Spleen (tissue), 11 donors: ENCODE results near the gene MMP23B. TPM values are rescaled to one million over a fixed set of nuclear protein-coding genes. Genes with fewer than 3 reads are reported as not detected.

ENCODE experiments used
- DNase-seq: peaks from one replicate; pipeline ENCODE4 v3.0.0-alpha.2; 2020
- H3K27ac ChIP-seq, 8 donors: fragments of 200-600 bp; sonication (generic) in 7 of 8; 1 replicate in 4 of 8; 2 replicates in 4 of 8; pipeline versions ENCODE4 v1.5.0 to v1.8.0; 2016 to 2021; ENCODE audit warnings: inconsistent platforms in 4 of 8, mild to moderate bottlenecking in 4 of 8, moderate library complexity in 1 of 8
- H3K27me3 ChIP-seq, 7 donors: fragments of 200-600 bp; sonication (generic) in 6 of 7; replicated peaks in 1 of 7; 1 replicate in 4 of 7; 2 replicates in 3 of 7; pipeline versions ENCODE4 v1.5.0 to v1.8.0; 2016 to 2021; ENCODE audit warnings: inconsistent platforms in 3 of 7, mild to moderate bottlenecking in 1 of 7
- H3K36me3 ChIP-seq, 6 donors: fragments of 200-600 bp; sonication (generic) in 5 of 6; 1 replicate in 4 of 6; 2 replicates in 2 of 6; pipeline versions ENCODE4 v1.5.0 to v1.8.0; 2016 to 2021; ENCODE audit warnings: inconsistent platforms in 2 of 6
- H3K4me1 ChIP-seq, 6 donors: fragments of 200-600 bp; sonication (generic) in 5 of 6; 1 replicate in 3 of 6; 2 replicates in 3 of 6; pipeline versions ENCODE4 v1.5.0 to v1.8.0; 2016 to 2021; ENCODE audit warnings: inconsistent platforms in 3 of 6
- H3K4me3 ChIP-seq, 8 donors: fragments of 200-600 bp; sonication (generic) in 7 of 8; 1 replicate in 4 of 8; 2 replicates in 4 of 8; pipeline versions ENCODE4 v1.5.0 to v1.8.0; 2016 to 2021; ENCODE audit warnings: inconsistent platforms in 4 of 8, mild to moderate bottlenecking in 4 of 8, moderate library complexity in 2 of 8
- H3K9me3 ChIP-seq, 8 donors: fragments of 200-600 bp; sonication (generic) in 7 of 8; 1 replicate in 4 of 8; 2 replicates in 4 of 8; pipeline versions ENCODE4 v1.5.0 to v1.8.0; 2016 to 2021; ENCODE audit warnings: inconsistent platforms in 4 of 8
- CTCF ChIP-seq, 11 experiments: fragments of 200-600 bp in 7 of 11; fragments of 450-650 bp in 4 of 11; sonication (generic) in 4 of 11; IDR thresholded peaks in 8 of 11; conservative IDR thresholded peaks in 3 of 11; 1 replicate in 7 of 11; 2 replicates in 4 of 11; pipeline versions ENCODE4 v1.4.0 to v1.8.0; 2016 to 2021; ENCODE audit warnings: antibody characterized with exemption in 11 of 11, inconsistent platforms in 4 of 11, mild to moderate bottlenecking in 1 of 11
- POLR2A ChIP-seq, 3 donors: fragments of 450-650 bp; IDR thresholded peaks; one replicate each; pipeline ENCODE4 v1.5.1; 2017; ENCODE audit warnings: antibody characterized with exemption in 3 of 3, mild to moderate bottlenecking in 1 of 3
- POLR2AphosphoS5 ChIP-seq, 3 donors: sonication (generic); formaldehyde crosslinking; IDR thresholded peaks; one replicate each; pipeline ENCODE4 v1.5.1; 2017; ENCODE audit warnings: antibody characterized with exemption in 3 of 3
- WGBS, 5 donors: extraction: QIAGEN DNeasy Blood & Tissue Kit in 3 of 5; methylation state at CpG; one replicate each; pipeline versions ENCODE4 v1.1.5 to v1.1.7; 2013 to 2018; 5-methylcytosine and 5-hydroxymethylcytosine counted together
- intact Hi-C: fragments of 100-400 bp; cut with DNase I; formaldehyde crosslinking; loops from one replicate; pipeline ENCODE4 v1.15.0; 2023; ENCODE audit warnings: low total_unique reads
- polyA plus RNA-seq, 3 donors: library from polyadenylated mRNA; stranded (reverse); fragments of 200-250 nt; gene quantifications; one replicate each; pipeline ENCODE4 v1.2.1, GENCODE V29; 2013
- total RNA-seq, 7 donors: library from RNA; depleted of rRNA in 3 of 7; stranded (reverse); fragments of >200 nt in 3 of 7; fragmentation: NEBNext Ultra II Directional in 4 of 7; extraction: Animal tissue kit (Norgen Biotek cat#: 25700) in 4 of 7; gene quantifications; one replicate each; pipeline versions ENCODE4 v1.1.0 to v1.2.1, GENCODE V29; 2016 to 2021
- donor health status: healthy with polysubstance abuse.
- donor health status: DM: no; HTN: no; CAD: no; lungs with moderate emphysema.
- donor health status: DM: no; HTN: no; CAD: no.
- donor health status: Bipolar disorder and iron deficiency.
- donor health status: healthy.
- donor health status: DM: no; HTN: no; CAD: no.
- donor health status: DM: yes; HTN: yes; CAD: no.

Gene MMP23B
- total and polyA plus RNA-seq, 10 donors, result 1.4 to 9.3 (median 5.9) TPM

- 92 to 97% (median 94%) methylated on average over 38 to 48 of the region's 48 CpGs for WGBS, 5 donors
- Histone ChIP-seq H3K4me1 (peaks cover 0 to 37% (median 20%) of the 10 kb centered on the region in 6 donors), H3K27ac (no peak overlapping the region), H3K4me3 (no peak overlapping the region), H3K27me3 (peaks cover 0 to 35% (median 13%) of the 10 kb centered on the region in 7 donors), H3K9me3 (no peaks in the 10 kb centered on the region), H3K36me3 (peaks cover 0 to 62% (median 7%) of the 10 kb centered on the region in 6 donors)
- TF ChIP-seq CTCF (IDR thresholded peaks at IDR 0.05 in 8 of 11, conservative IDR thresholded peaks at IDR 0.05 in 3 of 11) (no peak), POLR2A (IDR thresholded peaks at IDR 0.05) (no peak), POLR2AphosphoS5 (IDR thresholded peaks at IDR 0.05) (no peak)
- intact Hi-C loops, result no loop called here
- peak; percentile 76 for DNase-seq
Measured at GRCh38 chr1:1626207-1627141, 5.5 kb upstream of the MMP23B start.

GRCh38 chr1:1627261-1627828 lies 4.6 kb upstream of the MMP23B start:
- peak; percentile 76 for DNase-seq

GRCh38 chr1:1627829-1628753 lies 3.9 kb upstream of the MMP23B start:
- Histone ChIP-seq H3K27ac (peak overlapping the region in 7 of 8 donors; percentile 68 to 91 (median 84)), H3K36me3 (peaks cover 0 to 61% (median 7%) of the 10 kb centered on the region in 6 donors), H3K4me1 (peaks cover 0 to 46% (median 28%) of the 10 kb centered on the region in 6 donors), H3K27me3 (peaks cover 3 to 45% (median 22%) of the 10 kb centered on the region in 7 donors), H3K9me3 (no peaks in the 10 kb centered on the region), H3K4me3 (peak overlapping the region in 2 of 8 donors; percentile 44 to 71)
- intact Hi-C loops, result no loop called here
- WGBS, 5 donors, result 92 to 94% (median 93%) methylated on average over 14 to 53 of the region's 53 CpGs
- no peak for TF ChIP-seq POLR2A (IDR thresholded peaks at IDR 0.05)
- peak in 2 of 3 donors; percentile 20 to 47 for TF ChIP-seq POLR2AphosphoS5 (IDR thresholded peaks at IDR 0.05)
- peak; percentile 87 for DNase-seq

More at GRCh38 chr1:1627261-1627828, 4.6 kb upstream of the MMP23B start:
- TF ChIP-seq POLR2AphosphoS5 (IDR thresholded peaks at IDR 0.05), result peak in 1 of 3 donors; percentile 5
- TF ChIP-seq CTCF (IDR thresholded peaks at IDR 0.05 in 8 of 11, conservative IDR thresholded peaks at IDR 0.05 in 3 of 11), result no peak
- TF ChIP-seq POLR2A (IDR thresholded peaks at IDR 0.05), result no peak
- Histone ChIP-seq H3K9me3 (no peaks in the 10 kb centered on the region), H3K4me1 (peaks cover 0 to 46% (median 28%) of the 10 kb centered on the region in 6 donors), H3K27me3 (peaks cover 3 to 44% (median 22%) of the 10 kb centered on the region in 7 donors), H3K4me3 (no peak overlapping the region), H3K27ac (no peak overlapping the region), H3K36me3 (peaks cover 0 to 62% (median 7%) of the 10 kb centered on the region in 6 donors)
- intact Hi-C loops, result no loop called here
- WGBS, 5 donors, result 76 to 91% (median 83%) methylated on average over 10 to 37 of the region's 37 CpGs
